Loucy (cell line): Measurements from ENCODE around the gene FLRT2.

Source experiments
- H2AFZ ChIP-seq: fragments of 200-600 bp; sonication (generic); 2 replicates; pipeline ENCODE4 v1.6.0; 2016; ENCODE audit warnings: antibody characterized with exemption, mild to moderate bottlenecking, low read length, moderate library complexity
- H3F3A ChIP-seq: fragments of 200-600 bp; 2 replicates; pipeline ENCODE4 v1.6.0; 2016; ENCODE audit warnings: antibody characterized with exemption, low read depth, mild to moderate bottlenecking
- H3K27me3 ChIP-seq: fragments of 200-600 bp; sonication (generic); 2 replicates; pipeline ENCODE4 v1.6.1; 2014; ENCODE audit warnings: low read length, mild to moderate bottlenecking; ENCODE audit not compliant: insufficient read depth, poor library complexity, severe bottlenecking
- H3K36me3 ChIP-seq: fragments of 200-600 bp; sonication (generic); 2 replicates; pipeline ENCODE4 v1.6.1; 2016; ENCODE audit warnings: low read length; ENCODE audit not compliant: insufficient read depth
- H3K4me1 ChIP-seq: fragments of 200-600 bp; sonication (generic); 2 replicates; pipeline ENCODE4 v1.5.1; 2014; ENCODE audit warnings: low read length, mild to moderate bottlenecking; ENCODE audit not compliant: insufficient read depth, poor library complexity, severe bottlenecking
- H3K4me2 ChIP-seq: fragments of 200-600 bp; sonication (generic); 2 replicates; pipeline ENCODE4 v1.6.0; 2014; ENCODE audit warnings: antibody characterized with exemption, low read length, low read depth, mild to moderate bottlenecking; ENCODE audit not compliant: poor library complexity, severe bottlenecking
- H3K4me3 ChIP-seq: fragments of 200-600 bp; sonication (generic); 2 replicates; pipeline ENCODE4 v1.5.1; 2014; ENCODE audit warnings: low read length, mild to moderate bottlenecking, mixed read lengths; ENCODE audit not compliant: poor library complexity, severe bottlenecking
- H3K79me2 ChIP-seq: fragments of 200-600 bp; sonication (generic); 2 replicates; pipeline ENCODE4 v1.6.1; 2014; ENCODE audit warnings: low read length; ENCODE audit not compliant: insufficient read depth
- H3K9ac ChIP-seq: fragments of 200-600 bp; sonication (generic); 2 replicates; pipeline ENCODE4 v1.6.0; 2014; ENCODE audit warnings: mild to moderate bottlenecking, low read depth, low read length, moderate library complexity; ENCODE audit not compliant: poor library complexity, severe bottlenecking
- H3K9me2 ChIP-seq: fragments of 200-600 bp; sonication (generic); replicated peaks from 2 replicates; pipeline ENCODE4 v1.6.1; 2016; ENCODE audit warnings: low read depth, low read length, mixed read lengths
- H3K9me3 ChIP-seq: fragments of 200-600 bp; sonication (generic); 2 replicates; pipeline ENCODE4 v1.6.1; 2014; ENCODE audit warnings: mild to moderate bottlenecking, antibody characterized with exemption, low read length, low read depth; ENCODE audit not compliant: insufficient read depth
- H4K20me1 ChIP-seq: fragments of 200-600 bp; sonication (generic); 2 replicates; pipeline ENCODE4 v1.6.0; 2014; ENCODE audit warnings: antibody characterized with exemption, low read length, mild to moderate bottlenecking; ENCODE audit not compliant: insufficient read depth, poor library complexity, severe bottlenecking
- CTCF ChIP-seq: fragments of 200-600 bp; sonication (generic); conservative IDR thresholded peaks from 2 replicates; pipeline ENCODE4 v1.5.1; 2014; ENCODE audit warnings: mild to moderate bottlenecking, antibody characterized with exemption, low read length
- EZH2phosphoT487 ChIP-seq: fragments of 200-600 bp; IDR thresholded peaks from 2 replicates; pipeline ENCODE4 v1.6.1; 2018; ENCODE audit warnings: antibody characterized with exemption, mild to moderate bottlenecking, moderate library complexity, borderline replicate concordance

The FLRT2 gene

GRCh38 chr14:85619851-85620250, 89.9 kb downstream of the FLRT2 start:
- Histone ChIP-seq H3K4me2 (no peak overlapping the region), H3K79me2 (no peaks in the 10 kb centered on the region)

GRCh38 chr14:85620947-85621346, 91.0 kb downstream of the FLRT2 start:
- Histone ChIP-seq H3K27me3 (no peaks in the 10 kb centered on the region), H3K9ac (no peak overlapping the region), H4K20me1 (no peaks in the 10 kb centered on the region), H3K4me1 (peaks cover 3% of the 10 kb centered on the region), H3F3A (no peaks in the 10 kb centered on the region), H2AFZ (no peak overlapping the region), H3K9me2 (no peaks in the 10 kb centered on the region), H3K4me2 (no peak overlapping the region), H3K36me3 (no peaks in the 10 kb centered on the region), H3K9me3 (no peaks in the 10 kb centered on the region), H3K79me2 (no peaks in the 10 kb centered on the region), H3K4me3 (no peak overlapping the region)
- TF ChIP-seq CTCF (no peak), EZH2phosphoT487 (no peak)

More at GRCh38 chr14:85619851-85620250, 89.9 kb downstream of the FLRT2 start:
- H3K9me3 ChIP-seq = no peaks in the 10 kb centered on the region
- no peak overlapping the region for H3K4me3 ChIP-seq
- H2AFZ ChIP-seq = no peak overlapping the region
- peaks cover 3% of the 10 kb centered on the region for H3K4me1 ChIP-seq
- no peaks in the 10 kb centered on the region for H3F3A ChIP-seq
- no peaks in the 10 kb centered on the region for H3K27me3 ChIP-seq
- TF ChIP-seq EZH2phosphoT487 = no peak
- TF ChIP-seq CTCF = no peak
- H3K9ac ChIP-seq = no peak overlapping the region
- no peaks in the 10 kb centered on the region for H4K20me1 ChIP-seq
- no peaks in the 10 kb centered on the region for H3K36me3 ChIP-seq
- no peaks in the 10 kb centered on the region for H3K9me2 ChIP-seq

GRCh38 chr14:85622106-85622505, 92.2 kb downstream of the FLRT2 start:
- Histone ChIP-seq H2AFZ (no peak overlapping the region), H3K79me2 (no peaks in the 10 kb centered on the region), H3K4me2 (no peak overlapping the region), H3K4me1 (peaks cover 3% of the 10 kb centered on the region), H3K4me3 (no peak overlapping the region), H3K9ac (no peak overlapping the region), H3K36me3 (no peaks in the 10 kb centered on the region), H3F3A (no peaks in the 10 kb centered on the region), H4K20me1 (no peaks in the 10 kb centered on the region), H3K27me3 (no peaks in the 10 kb centered on the region), H3K9me2 (no peaks in the 10 kb centered on the region), H3K9me3 (no peaks in the 10 kb centered on the region)
- TF ChIP-seq EZH2phosphoT487 (no peak), CTCF (no peak)
